Measurements from ENCODE around the gene LMF2. TPM values are rescaled to one million over a fixed set of nuclear protein-coding genes. Genes with fewer than 3 reads are reported as not detected.

Gene LMF2
- polyA plus RNA-seq, 3 donors: 15.0 to 145 (median 16.6) TPM

DNA sequence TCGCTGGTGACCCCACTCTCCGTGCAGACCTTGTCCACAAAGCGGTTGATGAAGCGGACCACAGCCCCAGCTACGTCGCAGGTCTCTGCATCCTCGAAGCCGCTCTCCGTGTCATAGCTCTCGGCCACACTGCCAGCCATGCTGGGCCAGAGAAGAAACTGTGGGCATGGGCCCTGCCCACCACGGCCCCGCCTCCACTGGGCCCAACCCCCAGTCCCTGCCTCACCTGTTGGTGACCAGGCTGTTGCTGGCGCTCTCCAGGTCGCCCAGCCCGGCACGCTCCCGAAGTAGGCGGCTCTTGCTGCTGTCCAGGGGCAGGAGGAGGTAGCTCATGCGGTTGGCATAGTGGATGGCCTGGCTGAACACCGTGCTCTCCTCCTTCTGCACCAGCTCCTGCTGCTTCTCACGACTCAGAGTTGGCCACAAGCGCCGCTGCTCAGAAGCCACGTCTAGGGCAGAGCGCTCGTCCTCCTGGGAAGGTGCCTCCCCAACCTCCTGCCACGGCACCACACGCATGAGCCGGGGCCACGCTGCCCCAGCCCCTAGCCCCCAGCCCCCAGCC, 45.4 kb downstream of the LMF2 start:
- H3K79me2 ChIP-seq (ENCODE audit: insufficient read depth, low read length): no peaks in the 10 kb centered on the region
- H3K9me3 ChIP-seq (replicated peaks in 1 of 2; ENCODE audit: control insufficient read depth in 1 of 2, insufficient read depth in 1 of 2, low read length in 2 of 2): no peaks in the 10 kb centered on the region
- H4K20me1 ChIP-seq (ENCODE audit: insufficient read depth, low read length): peaks cover 17% of the 10 kb centered on the region
- H3K4me1 ChIP-seq (ENCODE audit: control insufficient read depth in 1 of 2, insufficient read depth in 2 of 2, low read length in 2 of 2): no peaks in the 10 kb centered on the region
- WGBS (ENCODE audit: insufficient coverage): 97% methylated on average over 26 of the region's 30 CpGs
- Mint-ChIP-seq H3K27ac (no peak overlapping the region), H3K36me3 (peaks cover 80 to 97% of the 10 kb centered on the region in 2 donors), H3K27me3 (ENCODE audit: low read depth in 3 of 3) (peaks cover 0 to 2% (median 0%) of the 10 kb centered on the region in 3 donors), H3K4me3 (no peak overlapping the region), H3K4me1 (no peaks in the 10 kb centered on the region), H3K9me3 (peaks cover 0 to 3% (median 0%) of the 10 kb centered on the region in 7 donors)
- H3K4me2 ChIP-seq (replicated peaks; ENCODE audit: extremely low read depth, low read length, poor library complexity, severe bottlenecking): no peak overlapping the region
- H3K9ac ChIP-seq (ENCODE audit: insufficient read depth, low read length, poor library complexity, severe bottlenecking): no peak overlapping the region
- no peak overlapping the region for H3K27ac ChIP-seq (ENCODE audit: low read depth in 1 of 2, low read length in 2 of 2)
- no peak overlapping the region for H3K4me3 ChIP-seq (replicated peaks in 1 of 3; ENCODE audit: low read depth in 2 of 3, low read length in 3 of 3)
- DNase-seq: no peak
- TF ChIP-seq, protein P1, sequence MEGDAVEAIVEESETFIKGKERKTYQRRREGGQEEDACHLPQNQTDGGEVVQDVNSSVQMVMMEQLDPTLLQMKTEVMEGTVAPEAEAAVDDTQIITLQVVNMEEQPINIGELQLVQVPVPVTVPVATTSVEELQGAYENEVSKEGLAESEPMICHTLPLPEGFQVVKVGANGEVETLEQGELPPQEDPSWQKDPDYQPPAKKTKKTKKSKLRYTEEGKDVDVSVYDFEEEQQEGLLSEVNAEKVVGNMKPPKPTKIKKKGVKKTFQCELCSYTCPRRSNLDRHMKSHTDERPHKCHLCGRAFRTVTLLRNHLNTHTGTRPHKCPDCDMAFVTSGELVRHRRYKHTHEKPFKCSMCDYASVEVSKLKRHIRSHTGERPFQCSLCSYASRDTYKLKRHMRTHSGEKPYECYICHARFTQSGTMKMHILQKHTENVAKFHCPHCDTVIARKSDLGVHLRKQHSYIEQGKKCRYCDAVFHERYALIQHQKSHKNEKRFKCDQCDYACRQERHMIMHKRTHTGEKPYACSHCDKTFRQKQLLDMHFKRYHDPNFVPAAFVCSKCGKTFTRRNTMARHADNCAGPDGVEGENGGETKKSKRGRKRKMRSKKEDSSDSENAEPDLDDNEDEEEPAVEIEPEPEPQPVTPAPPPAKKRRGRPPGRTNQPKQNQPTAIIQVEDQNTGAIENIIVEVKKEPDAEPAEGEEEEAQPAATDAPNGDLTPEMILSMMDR (IDR thresholded peaks at IDR 0.05): no peak
- H2AFZ ChIP-seq (ENCODE audit: insufficient read depth, low read depth, low read length, poor library complexity, severe bottlenecking): no peak overlapping the region
- no peaks in the 10 kb centered on the region for H3K27me3 ChIP-seq (ENCODE audit: control insufficient read depth in 2 of 2, insufficient read depth in 2 of 2, low read length in 2 of 2)
- intact Hi-C loops (cut with micrococcal nuclease): no loop called here
- peaks cover 96 to 100% of the 10 kb centered on the region in 2 donors for H3K36me3 ChIP-seq (replicated peaks in 1 of 2; ENCODE audit: control insufficient read depth in 1 of 2, insufficient read depth in 2 of 2, low read length in 2 of 2)

GRCh38 chr22:50461536-50461935, 46.0 kb downstream of the LMF2 start:
- no peak overlapping the region for H3K9ac ChIP-seq (ENCODE audit: insufficient read depth, low read length, poor library complexity, severe bottlenecking)
- no peak overlapping the region for H3K4me2 ChIP-seq (replicated peaks; ENCODE audit: extremely low read depth, low read length, poor library complexity, severe bottlenecking)
- H2AFZ ChIP-seq (ENCODE audit: insufficient read depth, low read depth, low read length, poor library complexity, severe bottlenecking): no peak overlapping the region
- no peak overlapping the region for H3K4me3 Mint-ChIP-seq
- no peaks in the 10 kb centered on the region for H3K4me1 Mint-ChIP-seq
- no peaks in the 10 kb centered on the region for H3K27me3 ChIP-seq (ENCODE audit: control insufficient read depth in 2 of 2, insufficient read depth in 2 of 2, low read length in 2 of 2)
- H3K9me3 Mint-ChIP-seq: peaks cover 0 to 3% (median 0%) of the 10 kb centered on the region in 7 donors
- TF ChIP-seq, protein P1 (IDR thresholded peaks at IDR 0.05): no peak
- no peak overlapping the region for H3K4me3 ChIP-seq (replicated peaks in 1 of 3; ENCODE audit: low read depth in 2 of 3, low read length in 3 of 3)
- peaks cover 0 to 2% (median 0%) of the 10 kb centered on the region in 3 donors for H3K27me3 Mint-ChIP-seq (ENCODE audit: low read depth in 3 of 3)
- peaks cover 96 to 100% of the 10 kb centered on the region in 2 donors for H3K36me3 ChIP-seq (replicated peaks in 1 of 2; ENCODE audit: control insufficient read depth in 1 of 2, insufficient read depth in 2 of 2, low read length in 2 of 2)
- DNase-seq: no peak
- H3K27ac ChIP-seq (ENCODE audit: low read depth in 1 of 2, low read length in 2 of 2): no peak overlapping the region
- H3K27ac Mint-ChIP-seq: no peak overlapping the region
- H3K9me3 ChIP-seq (replicated peaks in 1 of 2; ENCODE audit: control insufficient read depth in 1 of 2, insufficient read depth in 1 of 2, low read length in 2 of 2): no peaks in the 10 kb centered on the region
- WGBS (ENCODE audit: insufficient coverage): 99% methylated on average over 26 of the region's 26 CpGs
- no peaks in the 10 kb centered on the region for H3K4me1 ChIP-seq (ENCODE audit: control insufficient read depth in 1 of 2, insufficient read depth in 2 of 2, low read length in 2 of 2)
- H3K79me2 ChIP-seq (ENCODE audit: insufficient read depth, low read length): no peaks in the 10 kb centered on the region
- peaks cover 78 to 97% of the 10 kb centered on the region in 2 donors for H3K36me3 Mint-ChIP-seq
- intact Hi-C loops (cut with micrococcal nuclease): no loop called here
- peaks cover 13% of the 10 kb centered on the region for H4K20me1 ChIP-seq (ENCODE audit: insufficient read depth, low read length)
